K562 (cell line): ENCODE measurements around the gene ALKBH2. TPM values are rescaled to one million over a fixed set of nuclear protein-coding genes. Genes with fewer than 3 reads are reported as not detected.

Experiments used
- ARID3A ChIP-seq: IDR thresholded peaks from 2 replicates; pipeline ENCODE4 v1.6.1; 2012; ENCODE audit warnings: low read depth, low read length, improper control_type of control experiment, borderline replicate concordance
- BCLAF1 ChIP-seq, 2 experiments: fragments of 450-650 bp in 1 of 2; IDR thresholded peaks; 2 replicates each; pipeline ENCODE4 v1.6.1; 2011 to 2017; ENCODE audit warnings: low read depth in 2 of 2, antibody characterized with exemption in 1 of 2, borderline replicate concordance in 1 of 2, low read length in 1 of 2, mild to moderate bottlenecking in 1 of 2, mixed read lengths in 1 of 2; ENCODE audit not compliant: control insufficient read depth in 1 of 2
- C11orf30 ChIP-seq: fragments of 450-650 bp; IDR thresholded peaks from 2 replicates; pipeline ENCODE4 v1.6.1; 2016; ENCODE audit warnings: low read depth, mild to moderate bottlenecking
- CBX8 ChIP-seq: fragments of 200-600 bp; sonication (generic); IDR thresholded peaks from 2 replicates; pipeline ENCODE4 v1.6.1; 2012; ENCODE audit warnings: borderline replicate concordance, mixed run types, low read depth, mild to moderate bottlenecking, moderate library complexity, mixed read lengths, low read length, control low read depth, inconsistent platforms; ENCODE audit not compliant: poor library complexity, severe bottlenecking; ENCODE audit errors: extremely low read depth
- DACH1 ChIP-seq: fragments of 450-650 bp; IDR thresholded peaks from 2 replicates; pipeline ENCODE4 v1.6.1; 2018; ENCODE audit not compliant: partially characterized antibody
- ERF ChIP-seq: fragments of 450-650 bp; formaldehyde crosslinking; IDR thresholded peaks from 2 replicates; pipeline ENCODE4 v1.4.0; 2020; ENCODE audit warnings: mild to moderate bottlenecking, mixed read lengths
- ETV1 ChIP-seq: fragments of 450-650 bp; conservative IDR thresholded peaks from 2 replicates; pipeline ENCODE4 v1.6.1; 2016; ENCODE audit warnings: missing genetic modification characterization, control low read depth, low read depth, missing compliant biosample characterization
- FOXA3 ChIP-seq, 2 experiments: fragments of 450-650 bp in 1 of 2; sonication (generic) in 1 of 2; formaldehyde crosslinking; IDR thresholded peaks in 1 of 2; conservative IDR thresholded peaks in 1 of 2; 2 replicates each; pipeline versions ENCODE4 v1.4.0 to v1.8.0; 2020 to 2022; ENCODE audit warnings: mild to moderate bottlenecking in 2 of 2, missing genetic modification reagents in 1 of 2
- HMGXB4 ChIP-seq: sonication (generic); formaldehyde crosslinking; IDR thresholded peaks from 2 replicates; pipeline ENCODE4 v1.8.1; 2023; ENCODE audit warnings: mild to moderate bottlenecking, missing genetic modification reagents
- MLLT1 ChIP-seq, 2 experiments: fragments of 450-650 bp; IDR thresholded peaks; 2 replicates each; pipeline ENCODE4 v1.6.1; 2016
- NFE2 ChIP-seq: IDR thresholded peaks from 2 replicates; pipeline ENCODE4 v1.6.1; 2014; ENCODE audit warnings: antibody characterized with exemption, low read depth
- PKNOX1 ChIP-seq: fragments of 450-650 bp; IDR thresholded peaks from 2 replicates; pipeline ENCODE4 v1.6.1; 2016
- RBFOX2 ChIP-seq: fragments of 200-400 bp; formaldehyde crosslinking; IDR thresholded peaks from 2 replicates; pipeline ENCODE4 v1.6.1; 2017; ENCODE audit warnings: low read depth, mild to moderate bottlenecking, low read length, moderate library complexity
- RBM25 ChIP-seq: fragments of 200-400 bp; formaldehyde crosslinking; IDR thresholded peaks from 2 replicates; pipeline ENCODE4 v1.6.1; 2018; ENCODE audit warnings: low read length, low read depth, moderate library complexity; ENCODE audit not compliant: severe bottlenecking
- RBM34 ChIP-seq: fragments of 200-400 bp; formaldehyde crosslinking; IDR thresholded peaks from 2 replicates; pipeline ENCODE4 v1.6.1; 2018; ENCODE audit warnings: low read length, borderline replicate concordance; ENCODE audit not compliant: insufficient read depth
- ZNF174 ChIP-seq: fragments of 250-450 bp; sonication (Bioruptor Pico); IDR thresholded peaks from 2 replicates; pipeline ENCODE4 v1.4.0; 2020; ENCODE audit warnings: mild to moderate bottlenecking
- ZNF212 ChIP-seq: fragments of 450-650 bp; formaldehyde crosslinking; IDR thresholded peaks from 2 replicates; pipeline ENCODE4 v1.4.0; 2020; ENCODE audit warnings: mild to moderate bottlenecking
- polyA plus RNA-seq, 8 experiments: library from polyadenylated mRNA; depleted of rRNA in 4 of 8; stranded (reverse) in 5 of 8; unstranded in 3 of 8; fragments of >200 nt; fragmentation: Nextera tagmentation in 2 of 8; fragmentation: Illumina TruSeq in 1 of 8; extraction: Ambion mirVana in 2 of 8; extraction: Trizol in 1 of 8; gene quantifications; 2 replicates each; pipeline versions ENCODE4 v1.2.1 to v1.2.3, GENCODE V29; 2011 to 2014; ENCODE audit warnings: inconsistent platforms in 1 of 8, missing spikeins in 1 of 8
- total RNA-seq, 7 experiments: library from RNA; depleted of rRNA in 6 of 7; stranded (reverse); fragments of >200 nt in 6 of 7; fragmentation: Illumina TruSeq in 2 of 7; extraction: Trizol in 2 of 7; gene quantifications; 2 replicates each; pipeline versions ENCODE4 v1.2.1 to v1.2.3, GENCODE V29; 2011 to 2021; ENCODE audit warnings: low replicate concordance in 1 of 7

Gene ALKBH2
- total and polyA plus RNA-seq, 9 of the 15 experiments (the other 6 are each of a cell fraction or from before 2014, with no cell fraction given): 5.9 to 56.1 (median 41.9) TPM

GRCh38 chr12:109097435-109098182, 4.3 kb upstream of the ALKBH2 start, which contains the start of gene UNG (continued):
- TF ChIP-seq HMGXB4 (CRISPR knock-in tag) (no peak), MLLT1 (IDR thresholded peaks at IDR 0.05) (peak in 1 of 2 experiments; percentile 96; a peak in 2 of 4 replicates), BCLAF1 (IDR thresholded peaks at IDR 0.05; ENCODE audit: borderline replicate concordance in 1 of 2, control insufficient read depth in 1 of 2, low read depth in 2 of 2, low read length in 1 of 2) (no peak), NFE2 (no peak), RBM34 (no peak), RBFOX2 (peak; percentile 80), PKNOX1 (no peak; the same call in 1 of the 2 replicates), DACH1 (no peak), RBM25 (peak; percentile 100), ETV1 (tag) (no peak), ZNF174 (CRISPR knock-in tag) (no peak), FOXA3 (CRISPR knock-in tag; conservative IDR thresholded peaks at IDR 0.05 in 1 of 2, IDR thresholded peaks at IDR 0.05 in 1 of 2) (no peak), ERF (CRISPR knock-in tag) (no peak), ZNF212 (no peak), CBX8 (no peak), C11orf30 (peak; percentile 39; the same call in 1 of the 2 replicates), ARID3A (no peak)
